Cerebellar nuclear complex (tissue), 1 donor: ENCODE measurements around the gene MAN2B1.
A peak's percentile ranks its signal among the peaks of the same experiment; 100 is the strongest.
"Not testable (repeated sequence)": the region's sequence is repeated elsewhere in the genome, so short reads cannot be mapped to it uniquely, and the experiment has no call there.

Experiments used
- DNase-seq, 2 experiments: peaks; one replicate each; lab custom pipeline; 2025; lab: John Stamatoyannopoulos, UW

MAN2B1 gene

GRCh38 chr19:12657966-12658365 is 8.6 kb downstream of the MAN2B1 start:
- DNase-seq: no peak

GRCh38 chr19:12656899-12657571 is 9.5 kb downstream of the MAN2B1 start:
- DNase-seq: no peak

GRCh38 chr19:12655546-12655945 is 11.0 kb downstream of the MAN2B1 start:
- no peak for DNase-seq

GRCh38 chr19:12652219-12652618 is 14.3 kb downstream of the MAN2B1 start:
- no peak for DNase-seq

GRCh38 chr19:12649941-12650340 is 16.6 kb downstream of the MAN2B1 start:
- DNase-seq: no peak

- DNase-seq: no peak
Measured at GRCh38 chr19:12648088-12648487, 18.5 kb downstream of the MAN2B1 start.

GRCh38 chr19:12647490-12648071 is 19.0 kb downstream of the MAN2B1 start:
- no peak for DNase-seq

GRCh38 chr19:12647047-12647446 is 19.5 kb downstream of the MAN2B1 start:
- no peak for DNase-seq

- no peak for DNase-seq
Measured at GRCh38 chr19:12646551-12646950, 20.0 kb downstream of the MAN2B1 start.

- not testable (repeated sequence) for DNase-seq
Measured at GRCh38 chr19:12643716-12644115, 22.8 kb downstream of the MAN2B1 start.

- no peak for DNase-seq
Measured at GRCh38 chr19:12642506-12642905, 24.0 kb downstream of the MAN2B1 start.

- DNase-seq: no peak
Measured at GRCh38 chr19:12641456-12641855, 25.1 kb downstream of the MAN2B1 start.

GRCh38 chr19:12639901-12640613 is 26.5 kb downstream of the MAN2B1 start:
- DNase-seq: peak in 1 of 2 experiments; percentile 8

GRCh38 chr19:12638611-12639182 is 27.8 kb downstream of the MAN2B1 start:
- no peak for DNase-seq

- no peak for DNase-seq
Measured at GRCh38 chr19:12636631-12637030, 29.9 kb downstream of the MAN2B1 start.

GRCh38 chr19:12629215-12629614 is 37.3 kb downstream of the MAN2B1 start:
- DNase-seq: no peak

- DNase-seq: no peak
Measured at GRCh38 chr19:12628040-12629022, 38.2 kb downstream of the MAN2B1 start.

- no peak for DNase-seq
Measured at GRCh38 chr19:12626958-12627357, 39.6 kb downstream of the MAN2B1 start.

- DNase-seq: no peak
Measured at GRCh38 chr19:12623361-12624031, 43.0 kb downstream of the MAN2B1 start.

- DNase-seq: not testable (repeated sequence)
Measured at GRCh38 chr19:12621253-12622024, 45.1 kb downstream of the MAN2B1 start.
